Measurements from ENCODE around the gene SYTL2. TPM values are rescaled to one million over a fixed set of nuclear protein-coding genes. Genes with fewer than 3 reads are reported as not detected.
A peak's percentile ranks its signal among the peaks of the same experiment; 100 is the strongest.

Gene SYTL2
- total and polyA plus RNA-seq, 2 experiments from 2014 or later = 3.4 to 7.2 TPM

DNA sequence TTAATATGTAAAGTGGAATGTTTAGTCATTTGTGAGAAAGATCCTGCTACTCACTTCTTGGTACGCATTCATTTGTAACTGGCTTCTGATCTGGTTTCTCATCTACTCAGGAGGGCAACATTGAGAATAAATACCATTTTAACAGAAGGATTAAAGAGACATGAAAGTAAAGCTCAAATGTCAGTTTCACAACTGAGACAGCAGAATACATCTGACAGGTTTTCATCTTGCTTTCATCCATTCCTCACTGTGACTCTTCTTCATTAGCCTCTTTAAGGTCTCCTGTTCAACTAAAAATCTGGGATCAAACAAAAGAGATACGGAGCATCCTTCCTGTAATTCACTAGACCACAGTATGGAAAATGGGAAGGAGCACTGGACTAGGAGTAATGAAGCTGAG lies 93.5 kb downstream of the SYTL2 start:
- Histone ChIP-seq H3K27ac (ENCODE audit: low read depth) (no peak overlapping the region; the same call in 1 of the 2 replicates), H3K4me3 (no peak overlapping the region)
- H3K27ac Mint-ChIP-seq = peak overlapping the region; percentile 65; the same call in 1 of the 2 replicates

More for the DNA sequence above, 93.5 kb downstream of the SYTL2 start:
- H3K79me2 ChIP-seq (replicated peaks; ENCODE audit: insufficient read depth) = no peaks in the 10 kb centered on the region
- peaks cover 44% of the 10 kb centered on the region for H3K4me1 ChIP-seq (ENCODE audit: insufficient read depth)
- 0 out of 2 replicates have a peak overlapping the region, but pooled peaks have one; percentile 47 for H3K4me2 ChIP-seq
- no peaks in the 10 kb centered on the region for H4K20me1 ChIP-seq (replicated peaks; ENCODE audit: insufficient read depth)
- TF ChIP-seq NANOG (IDR thresholded peaks at IDR 0.05; ENCODE audit: borderline replicate concordance) = no peak
- no peak for TF ChIP-seq POLR2AphosphoS5 (IDR thresholded peaks at IDR 0.05; ENCODE audit: low read depth)
- TF ChIP-seq CREB1 (CRISPR knock-in tag; IDR thresholded peaks at IDR 0.05; ENCODE audit: low read depth) = no peak
- TF ChIP-seq, protein P1, sequence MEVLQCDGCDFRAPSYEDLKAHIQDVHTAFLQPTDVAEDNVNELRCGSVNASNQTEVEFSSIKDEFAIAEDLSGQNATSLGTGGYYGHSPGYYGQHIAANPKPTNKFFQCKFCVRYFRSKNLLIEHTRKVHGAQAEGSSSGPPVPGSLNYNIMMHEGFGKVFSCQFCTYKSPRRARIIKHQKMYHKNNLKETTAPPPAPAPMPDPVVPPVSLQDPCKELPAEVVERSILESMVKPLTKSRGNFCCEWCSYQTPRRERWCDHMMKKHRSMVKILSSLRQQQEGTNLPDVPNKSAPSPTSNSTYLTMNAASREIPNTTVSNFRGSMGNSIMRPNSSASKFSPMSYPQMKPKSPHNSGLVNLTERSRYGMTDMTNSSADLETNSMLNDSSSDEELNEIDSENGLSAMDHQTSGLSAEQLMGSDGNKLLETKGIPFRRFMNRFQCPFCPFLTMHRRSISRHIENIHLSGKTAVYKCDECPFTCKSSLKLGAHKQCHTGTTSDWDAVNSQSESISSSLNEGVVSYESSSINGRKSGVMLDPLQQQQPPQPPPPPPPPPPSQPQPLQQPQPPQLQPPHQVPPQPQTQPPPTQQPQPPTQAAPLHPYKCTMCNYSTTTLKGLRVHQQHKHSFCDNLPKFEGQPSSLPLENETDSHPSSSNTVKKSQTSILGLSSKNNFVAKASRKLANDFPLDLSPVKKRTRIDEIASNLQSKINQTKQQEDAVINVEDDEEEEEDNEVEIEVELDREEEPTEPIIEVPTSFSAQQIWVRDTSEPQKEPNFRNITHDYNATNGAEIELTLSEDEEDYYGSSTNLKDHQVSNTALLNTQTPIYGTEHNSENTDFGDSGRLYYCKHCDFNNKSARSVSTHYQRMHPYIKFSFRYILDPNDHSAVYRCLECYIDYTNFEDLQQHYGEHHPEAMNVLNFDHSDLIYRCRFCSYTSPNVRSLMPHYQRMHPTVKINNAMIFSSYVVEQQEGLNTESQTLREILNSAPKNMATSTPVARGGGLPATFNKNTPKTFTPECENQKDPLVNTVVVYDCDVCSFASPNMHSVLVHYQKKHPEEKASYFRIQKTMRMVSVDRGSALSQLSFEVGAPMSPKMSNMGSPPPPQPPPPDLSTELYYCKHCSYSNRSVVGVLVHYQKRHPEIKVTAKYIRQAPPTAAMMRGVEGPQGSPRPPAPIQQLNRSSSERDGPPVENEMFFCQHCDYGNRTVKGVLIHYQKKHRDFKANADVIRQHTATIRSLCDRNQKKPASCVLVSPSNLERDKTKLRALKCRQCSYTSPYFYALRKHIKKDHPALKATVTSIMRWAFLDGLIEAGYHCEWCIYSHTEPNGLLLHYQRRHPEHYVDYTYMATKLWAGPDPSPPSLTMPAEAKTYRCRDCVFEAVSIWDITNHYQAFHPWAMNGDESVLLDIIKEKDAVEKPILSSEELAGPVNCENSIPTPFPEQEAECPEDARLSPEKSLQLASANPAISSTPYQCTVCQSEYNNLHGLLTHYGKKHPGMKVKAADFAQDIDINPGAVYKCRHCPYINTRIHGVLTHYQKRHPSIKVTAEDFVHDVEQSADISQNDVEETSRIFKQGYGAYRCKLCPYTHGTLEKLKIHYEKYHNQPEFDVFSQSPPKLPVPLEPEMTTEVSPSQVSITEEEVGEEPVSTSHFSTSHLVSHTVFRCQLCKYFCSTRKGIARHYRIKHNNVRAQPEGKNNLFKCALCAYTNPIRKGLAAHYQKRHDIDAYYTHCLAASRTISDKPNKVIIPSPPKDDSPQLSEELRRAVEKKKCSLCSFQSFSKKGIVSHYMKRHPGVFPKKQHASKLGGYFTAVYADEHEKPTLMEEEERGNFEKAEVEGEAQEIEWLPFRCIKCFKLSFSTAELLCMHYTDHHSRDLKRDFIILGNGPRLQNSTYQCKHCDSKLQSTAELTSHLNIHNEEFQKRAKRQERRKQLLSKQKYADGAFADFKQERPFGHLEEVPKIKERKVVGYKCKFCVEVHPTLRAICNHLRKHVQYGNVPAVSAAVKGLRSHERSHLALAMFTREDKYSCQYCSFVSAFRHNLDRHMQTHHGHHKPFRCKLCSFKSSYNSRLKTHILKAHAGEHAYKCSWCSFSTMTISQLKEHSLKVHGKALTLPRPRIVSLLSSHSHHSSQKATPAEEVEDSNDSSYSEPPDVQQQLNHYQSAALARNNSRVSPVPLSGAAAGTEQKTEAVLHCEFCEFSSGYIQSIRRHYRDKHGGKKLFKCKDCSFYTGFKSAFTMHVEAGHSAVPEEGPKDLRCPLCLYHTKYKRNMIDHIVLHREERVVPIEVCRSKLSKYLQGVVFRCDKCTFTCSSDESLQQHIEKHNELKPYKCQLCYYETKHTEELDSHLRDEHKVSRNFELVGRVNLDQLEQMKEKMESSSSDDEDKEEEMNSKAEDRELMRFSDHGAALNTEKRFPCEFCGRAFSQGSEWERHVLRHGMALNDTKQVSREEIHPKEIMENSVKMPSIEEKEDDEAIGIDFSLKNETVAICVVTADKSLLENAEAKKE (CRISPR knock-in tag; IDR thresholded peaks at IDR 0.05) = no peak
- TF ChIP-seq, protein P2, sequence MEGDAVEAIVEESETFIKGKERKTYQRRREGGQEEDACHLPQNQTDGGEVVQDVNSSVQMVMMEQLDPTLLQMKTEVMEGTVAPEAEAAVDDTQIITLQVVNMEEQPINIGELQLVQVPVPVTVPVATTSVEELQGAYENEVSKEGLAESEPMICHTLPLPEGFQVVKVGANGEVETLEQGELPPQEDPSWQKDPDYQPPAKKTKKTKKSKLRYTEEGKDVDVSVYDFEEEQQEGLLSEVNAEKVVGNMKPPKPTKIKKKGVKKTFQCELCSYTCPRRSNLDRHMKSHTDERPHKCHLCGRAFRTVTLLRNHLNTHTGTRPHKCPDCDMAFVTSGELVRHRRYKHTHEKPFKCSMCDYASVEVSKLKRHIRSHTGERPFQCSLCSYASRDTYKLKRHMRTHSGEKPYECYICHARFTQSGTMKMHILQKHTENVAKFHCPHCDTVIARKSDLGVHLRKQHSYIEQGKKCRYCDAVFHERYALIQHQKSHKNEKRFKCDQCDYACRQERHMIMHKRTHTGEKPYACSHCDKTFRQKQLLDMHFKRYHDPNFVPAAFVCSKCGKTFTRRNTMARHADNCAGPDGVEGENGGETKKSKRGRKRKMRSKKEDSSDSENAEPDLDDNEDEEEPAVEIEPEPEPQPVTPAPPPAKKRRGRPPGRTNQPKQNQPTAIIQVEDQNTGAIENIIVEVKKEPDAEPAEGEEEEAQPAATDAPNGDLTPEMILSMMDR (conservative IDR thresholded peaks at IDR 0.05; ENCODE audit: low read depth in 2 of 2) = no peak
- TF ChIP-seq, protein P3, sequence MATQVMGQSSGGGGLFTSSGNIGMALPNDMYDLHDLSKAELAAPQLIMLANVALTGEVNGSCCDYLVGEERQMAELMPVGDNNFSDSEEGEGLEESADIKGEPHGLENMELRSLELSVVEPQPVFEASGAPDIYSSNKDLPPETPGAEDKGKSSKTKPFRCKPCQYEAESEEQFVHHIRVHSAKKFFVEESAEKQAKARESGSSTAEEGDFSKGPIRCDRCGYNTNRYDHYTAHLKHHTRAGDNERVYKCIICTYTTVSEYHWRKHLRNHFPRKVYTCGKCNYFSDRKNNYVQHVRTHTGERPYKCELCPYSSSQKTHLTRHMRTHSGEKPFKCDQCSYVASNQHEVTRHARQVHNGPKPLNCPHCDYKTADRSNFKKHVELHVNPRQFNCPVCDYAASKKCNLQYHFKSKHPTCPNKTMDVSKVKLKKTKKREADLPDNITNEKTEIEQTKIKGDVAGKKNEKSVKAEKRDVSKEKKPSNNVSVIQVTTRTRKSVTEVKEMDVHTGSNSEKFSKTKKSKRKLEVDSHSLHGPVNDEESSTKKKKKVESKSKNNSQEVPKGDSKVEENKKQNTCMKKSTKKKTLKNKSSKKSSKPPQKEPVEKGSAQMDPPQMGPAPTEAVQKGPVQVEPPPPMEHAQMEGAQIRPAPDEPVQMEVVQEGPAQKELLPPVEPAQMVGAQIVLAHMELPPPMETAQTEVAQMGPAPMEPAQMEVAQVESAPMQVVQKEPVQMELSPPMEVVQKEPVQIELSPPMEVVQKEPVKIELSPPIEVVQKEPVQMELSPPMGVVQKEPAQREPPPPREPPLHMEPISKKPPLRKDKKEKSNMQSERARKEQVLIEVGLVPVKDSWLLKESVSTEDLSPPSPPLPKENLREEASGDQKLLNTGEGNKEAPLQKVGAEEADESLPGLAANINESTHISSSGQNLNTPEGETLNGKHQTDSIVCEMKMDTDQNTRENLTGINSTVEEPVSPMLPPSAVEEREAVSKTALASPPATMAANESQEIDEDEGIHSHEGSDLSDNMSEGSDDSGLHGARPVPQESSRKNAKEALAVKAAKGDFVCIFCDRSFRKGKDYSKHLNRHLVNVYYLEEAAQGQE (IDR thresholded peaks at IDR 0.05; ENCODE audit: unreplicated experiment) = no peak
- TF ChIP-seq ZNF331 (CRISPR knock-in tag; IDR thresholded peaks at IDR 0.05; ENCODE audit: low read depth) = no peak
- TF ChIP-seq EZH2phosphoT487 (IDR thresholded peaks at IDR 0.05; ENCODE audit: unreplicated experiment) = no peak
- no peak for TF ChIP-seq EZH2 (IDR thresholded peaks at IDR 0.05; ENCODE audit: low read depth, unreplicated experiment)
- no peak for TF ChIP-seq JUNB (IDR thresholded peaks at IDR 0.05; ENCODE audit: unreplicated experiment)
- TF ChIP-seq, protein P4, sequence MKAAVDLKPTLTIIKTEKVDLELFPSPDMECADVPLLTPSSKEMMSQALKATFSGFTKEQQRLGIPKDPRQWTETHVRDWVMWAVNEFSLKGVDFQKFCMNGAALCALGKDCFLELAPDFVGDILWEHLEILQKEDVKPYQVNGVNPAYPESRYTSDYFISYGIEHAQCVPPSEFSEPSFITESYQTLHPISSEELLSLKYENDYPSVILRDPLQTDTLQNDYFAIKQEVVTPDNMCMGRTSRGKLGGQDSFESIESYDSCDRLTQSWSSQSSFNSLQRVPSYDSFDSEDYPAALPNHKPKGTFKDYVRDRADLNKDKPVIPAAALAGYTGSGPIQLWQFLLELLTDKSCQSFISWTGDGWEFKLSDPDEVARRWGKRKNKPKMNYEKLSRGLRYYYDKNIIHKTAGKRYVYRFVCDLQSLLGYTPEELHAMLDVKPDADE (IDR thresholded peaks at IDR 0.05) = no peak
- TF ChIP-seq STAT1 (IDR thresholded peaks at IDR 0.05; ENCODE audit: unreplicated experiment) = no peak
- no peaks in the 10 kb centered on the region for H3K36me3 ChIP-seq (ENCODE audit: insufficient read depth)
- DNase-seq (ENCODE audit: low spot score) (no peak), ATAC-seq (no peak)
- Mint-ChIP-seq H3K4me3 (no peak overlapping the region), H3K4me1 (peaks cover 50% of the 10 kb centered on the region; the same call in 2 of the 3 replicates), H3K27me3 (ENCODE audit: insufficient read depth, low read depth, poor library complexity) (peaks cover 9% of the 10 kb centered on the region), H3K9me3 (no peaks in the 10 kb centered on the region), H3K36me3 (ENCODE audit: low read depth) (no peaks in the 10 kb centered on the region)
- no peaks in the 10 kb centered on the region for H3F3A ChIP-seq (replicated peaks; ENCODE audit: low read depth)
- no peaks in the 10 kb centered on the region for H3K27me3 ChIP-seq (ENCODE audit: insufficient read depth)
- H2AFZ ChIP-seq = no peak overlapping the region
- no peaks in the 10 kb centered on the region for H3K9me2 ChIP-seq (ENCODE audit: insufficient read depth)

Measured in GM23338 (cell line).